BLaER1 treated with 17β-estradiol and CSF1 and Interleukin-3, amounts not matched to agents 10 nM and 100 nM (cell line): ENCODE data around the gene KIRREL3.

Experiments used
- H3K27ac ChIP-seq, 11 experiments: shearing (Covaris generic); formaldehyde crosslinking; 2 replicates each; pipeline ENCODE4 v1.8.1; 2022
- H3K27me3 ChIP-seq, 11 experiments: shearing (Covaris generic); formaldehyde crosslinking; 2 replicates each; pipeline ENCODE4 v1.8.1; 2022
- H3K36me3 ChIP-seq, 11 experiments: shearing (Covaris generic); formaldehyde crosslinking; 2 replicates each; pipeline ENCODE4 v1.8.1; 2022
- H3K4me1 ChIP-seq, 10 experiments: shearing (Covaris generic); formaldehyde crosslinking; 2 replicates each; pipeline ENCODE4 v1.8.1; 2022
- H3K4me2 ChIP-seq, 11 experiments: shearing (Covaris generic); formaldehyde crosslinking; 2 replicates each; pipeline ENCODE4 v1.8.1; 2022
- H3K4me3 ChIP-seq, 10 experiments: shearing (Covaris generic); formaldehyde crosslinking; 2 replicates each; pipeline ENCODE4 v1.8.1; 2022
- H3K9ac ChIP-seq, 11 experiments: shearing (Covaris generic); formaldehyde crosslinking; 2 replicates each; pipeline ENCODE4 v1.8.1; 2022
- H3K9me3 ChIP-seq, 11 experiments: shearing (Covaris generic); formaldehyde crosslinking; replicated peaks in 1 of 11; 2 replicates each; pipeline ENCODE4 v1.8.1; 2022
- H4K20me1 ChIP-seq, 11 experiments: shearing (Covaris generic); formaldehyde crosslinking; 2 replicates each; pipeline ENCODE4 v1.8.1; 2022
- Cebpa-rat ChIP-seq, 11 experiments: shearing (Covaris generic); IDR thresholded peaks; 2 replicates each; pipeline ENCODE4 v1.8.1; 2022

Gene KIRREL3

GRCh38 chr11:126446581-126446980 lies 554.0 kb downstream of the KIRREL3 start:
- H3K36me3 ChIP-seq = no peaks in the 10 kb centered on the region
- H3K4me1 ChIP-seq = peaks cover 11 to 57% (median 44%) of the 10 kb centered on the region in 10 experiments
- peaks cover 0 to 12% (median 0%) of the 10 kb centered on the region in 11 experiments; a peak in 6 of 22 replicates for H3K9me3 ChIP-seq
- H3K27me3 ChIP-seq = peaks cover 0 to 18% (median 0%) of the 10 kb centered on the region in 11 experiments; a peak in 4 of 22 replicates
- no peak for TF ChIP-seq Cebpa-rat (IDR thresholded peaks at IDR 0.05)
- H3K9ac ChIP-seq = no peak overlapping the region
- H3K4me3 ChIP-seq = no peak overlapping the region
- peaks cover 0 to 12% (median 0%) of the 10 kb centered on the region in 11 experiments; a peak in 1 of 22 replicates for H4K20me1 ChIP-seq
- H3K27ac ChIP-seq = no peak overlapping the region
- H3K4me2 ChIP-seq = 0 out of 22 replicates have a peak overlapping the region, but pooled peaks of 1 of the 11 experiments have one; percentile 98

- TF ChIP-seq Cebpa-rat (IDR thresholded peaks at IDR 0.05) = no peak
- H3K4me2 ChIP-seq = peak overlapping the region in 10 of 11 experiments; percentile 33 to 98 (median 78); a peak in 18 of 22 replicates
Observed at GRCh38 chr11:126444072-126444471, 556.5 kb downstream of the KIRREL3 start.

DNA sequence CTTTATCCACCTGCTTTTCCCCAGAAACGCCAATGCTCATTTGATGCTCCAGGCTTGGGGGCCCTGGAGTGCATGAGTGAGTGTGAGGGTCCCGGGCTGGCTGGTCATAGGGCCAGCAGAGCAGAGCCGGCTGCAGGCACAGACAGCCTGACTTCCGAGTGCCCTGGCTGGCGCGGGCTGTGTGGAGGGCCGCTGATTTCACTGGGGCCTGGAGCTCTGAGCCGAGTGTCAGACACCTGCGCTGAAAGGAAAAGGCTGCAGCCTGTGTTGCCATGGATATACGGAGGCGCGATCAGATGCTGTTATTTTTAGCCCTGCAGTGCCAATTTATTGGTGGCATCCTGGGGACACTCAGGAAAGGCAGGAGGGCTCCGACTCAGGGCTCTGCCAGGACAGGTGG lies 557.5 kb downstream of the KIRREL3 start:
- no peak for TF ChIP-seq Cebpa-rat (IDR thresholded peaks at IDR 0.05)
- Histone ChIP-seq H3K27ac (peak overlapping the region in 2 of 11 experiments; percentile 9 to 51; a peak in 2 of 22 replicates), H3K4me2 (peak overlapping the region in 10 of 11 experiments; percentile 33 to 98 (median 78); a peak in 20 of 22 replicates)

More at GRCh38 chr11:126444072-126444471, 556.5 kb downstream of the KIRREL3 start:
- Histone ChIP-seq H3K4me1 (peaks cover 11 to 77% (median 61%) of the 10 kb centered on the region in 10 experiments), H3K9me3 (no peaks in the 10 kb centered on the region), H3K27me3 (peaks cover 0 to 18% (median 0%) of the 10 kb centered on the region in 11 experiments; a peak in 4 of 22 replicates), H3K36me3 (no peaks in the 10 kb centered on the region), H3K9ac (peak overlapping the region in 1 of 11 experiments; percentile 64; a peak in 2 of 22 replicates), H4K20me1 (peaks cover 0 to 12% (median 0%) of the 10 kb centered on the region in 11 experiments; a peak in 2 of 22 replicates), H3K27ac (peak overlapping the region in 1 of 11 experiments; percentile 51; a peak in 3 of 22 replicates), H3K4me3 (0 out of 20 replicates have a peak overlapping the region, but pooled peaks of 1 of the 10 experiments have one; percentile 38)

DNA sequence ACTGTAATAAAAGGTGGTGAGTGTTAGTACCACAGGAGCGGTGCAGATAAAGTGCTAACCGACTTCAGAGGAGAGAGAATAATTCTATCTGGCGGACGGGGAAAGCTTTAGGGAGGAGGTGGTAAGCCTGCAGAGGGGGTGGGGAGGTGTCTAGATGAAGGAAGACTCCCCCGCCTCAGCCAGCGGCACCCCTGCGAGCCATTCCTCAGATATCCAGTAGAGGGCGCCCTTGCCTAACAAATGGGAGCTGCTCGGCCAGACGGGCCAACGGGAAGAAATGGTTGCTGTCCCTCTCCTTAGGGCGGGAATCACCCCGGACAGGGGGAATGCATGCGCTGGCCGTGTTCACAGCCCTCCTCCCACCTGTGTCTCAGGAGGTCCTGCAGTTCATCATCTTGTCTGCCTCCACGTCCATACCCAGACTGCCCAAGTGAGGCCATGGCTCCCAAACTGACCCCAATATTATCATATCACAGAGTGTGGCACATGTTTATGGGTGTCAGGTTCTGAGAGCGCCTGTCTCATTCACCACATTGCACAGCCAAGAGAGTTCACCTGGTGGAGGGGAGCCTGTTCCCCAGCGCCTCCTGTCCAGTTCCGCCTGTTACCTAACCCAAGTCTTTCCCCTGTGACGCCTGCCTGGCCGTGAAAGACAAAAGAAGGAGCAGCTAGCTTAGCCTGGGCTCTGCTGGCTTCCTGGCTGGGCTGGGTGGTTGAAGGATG lies 559.6 kb downstream of the KIRREL3 start:
- Histone ChIP-seq H3K9ac (peak overlapping the region in 3 of 11 experiments; percentile 27 to 43 (median 34); a peak in 4 of 22 replicates), H3K4me2 (peak overlapping the region; percentile 56 to 98 (median 81)), H3K27me3 (peaks cover 0 to 18% (median 0%) of the 10 kb centered on the region in 11 experiments; a peak in 4 of 22 replicates), H3K4me1 (peaks cover 11 to 100% (median 87%) of the 10 kb centered on the region in 10 experiments), H3K9me3 (no peaks in the 10 kb centered on the region), H3K4me3 (no peak overlapping the region), H3K36me3 (no peaks in the 10 kb centered on the region), H3K27ac (no peak overlapping the region), H4K20me1 (peaks cover 0 to 12% (median 0%) of the 10 kb centered on the region in 11 experiments; a peak in 2 of 22 replicates)
- TF ChIP-seq Cebpa-rat (IDR thresholded peaks at IDR 0.05) = no peak

More for the DNA sequence above, 557.5 kb downstream of the KIRREL3 start:
- H3K36me3 ChIP-seq = no peaks in the 10 kb centered on the region
- peak overlapping the region in 2 of 10 experiments; percentile 34 to 38; a peak in 3 of 20 replicates for H3K4me3 ChIP-seq
- peak overlapping the region in 4 of 11 experiments; percentile 45 to 64 (median 55); a peak in 7 of 22 replicates for H3K9ac ChIP-seq
- H4K20me1 ChIP-seq = peaks cover 0 to 12% (median 0%) of the 10 kb centered on the region in 11 experiments; a peak in 2 of 22 replicates
- H3K9me3 ChIP-seq = no peaks in the 10 kb centered on the region
- H3K27me3 ChIP-seq = peaks cover 0 to 18% (median 0%) of the 10 kb centered on the region in 11 experiments; a peak in 4 of 22 replicates
- H3K4me1 ChIP-seq = peaks cover 11 to 86% (median 71%) of the 10 kb centered on the region in 10 experiments

DNA sequence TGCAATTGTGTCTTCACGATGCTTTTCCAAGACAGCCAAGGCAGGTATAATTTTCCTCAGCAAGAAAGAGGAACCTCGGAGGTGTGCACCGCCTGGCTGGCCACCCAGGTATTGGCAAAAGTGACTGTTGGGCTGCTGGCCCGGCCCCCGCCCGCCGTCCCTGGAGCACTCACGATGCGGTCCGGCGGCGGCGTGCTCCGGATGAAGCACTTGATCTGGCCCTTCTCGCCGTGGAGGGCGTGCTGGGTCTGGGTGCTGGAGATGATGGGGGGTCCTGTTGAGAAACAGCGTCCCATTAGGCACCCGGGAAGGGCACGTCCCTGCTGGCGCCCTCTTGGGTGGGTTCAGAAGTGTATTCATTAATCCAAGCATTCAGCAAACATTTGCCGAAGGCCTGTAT lies 560.3 kb downstream of the KIRREL3 start:
- H3K4me2 ChIP-seq = peak overlapping the region in 7 of 11 experiments; percentile 71 to 98 (median 92); a peak in 10 of 22 replicates
- H3K27ac ChIP-seq = no peak overlapping the region
- no peaks in the 10 kb centered on the region for H3K36me3 ChIP-seq
- no peak for TF ChIP-seq Cebpa-rat (IDR thresholded peaks at IDR 0.05)
- H3K9me3 ChIP-seq = no peaks in the 10 kb centered on the region
- H3K27me3 ChIP-seq = peaks cover 0 to 18% (median 0%) of the 10 kb centered on the region in 11 experiments; a peak in 4 of 22 replicates
- no peak overlapping the region for H3K9ac ChIP-seq
- H4K20me1 ChIP-seq = peaks cover 0 to 12% (median 0%) of the 10 kb centered on the region in 11 experiments; a peak in 2 of 22 replicates
- no peak overlapping the region for H3K4me3 ChIP-seq
- peaks cover 11 to 100% (median 90%) of the 10 kb centered on the region in 10 experiments for H3K4me1 ChIP-seq

DNA sequence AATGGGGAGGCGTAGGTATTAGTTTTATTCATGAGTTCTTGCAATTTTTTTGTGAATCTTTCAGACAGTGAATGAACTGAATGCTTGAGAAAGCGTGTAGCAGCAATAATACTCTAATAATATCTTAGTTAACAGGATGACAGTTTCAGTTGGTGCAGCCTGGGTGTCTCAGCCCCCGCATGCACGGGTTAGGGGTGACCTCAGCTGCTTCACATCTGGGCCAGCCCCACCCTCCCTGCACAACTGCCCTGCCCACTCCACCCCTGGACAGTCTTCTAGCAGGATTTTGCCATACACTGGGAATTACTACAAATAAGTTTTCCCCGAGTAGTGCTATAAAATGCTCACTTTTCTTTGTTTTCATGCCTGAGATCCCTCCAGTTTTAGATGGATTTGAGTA lies 561.9 kb downstream of the KIRREL3 start:
- H3K4me2 ChIP-seq = peak overlapping the region in 8 of 11 experiments; percentile 39 to 92 (median 62); a peak in 14 of 22 replicates
- H4K20me1 ChIP-seq = peaks cover 0 to 12% (median 0%) of the 10 kb centered on the region in 11 experiments; a peak in 2 of 22 replicates
- H3K27ac ChIP-seq = no peak overlapping the region; a peak in 1 of 22 replicates
- peaks cover 0 to 14% (median 0%) of the 10 kb centered on the region in 11 experiments; a peak in 4 of 22 replicates for H3K27me3 ChIP-seq
- peaks cover 19 to 100% (median 90%) of the 10 kb centered on the region in 10 experiments for H3K4me1 ChIP-seq
- 0 out of 22 replicates have a peak overlapping the region, but pooled peaks of 1 of the 11 experiments have one; percentile 6 for H3K9ac ChIP-seq
- H3K4me3 ChIP-seq = no peak overlapping the region
- no peaks in the 10 kb centered on the region for H3K9me3 ChIP-seq
- no peaks in the 10 kb centered on the region for H3K36me3 ChIP-seq
- TF ChIP-seq Cebpa-rat (IDR thresholded peaks at IDR 0.05) = no peak

DNA sequence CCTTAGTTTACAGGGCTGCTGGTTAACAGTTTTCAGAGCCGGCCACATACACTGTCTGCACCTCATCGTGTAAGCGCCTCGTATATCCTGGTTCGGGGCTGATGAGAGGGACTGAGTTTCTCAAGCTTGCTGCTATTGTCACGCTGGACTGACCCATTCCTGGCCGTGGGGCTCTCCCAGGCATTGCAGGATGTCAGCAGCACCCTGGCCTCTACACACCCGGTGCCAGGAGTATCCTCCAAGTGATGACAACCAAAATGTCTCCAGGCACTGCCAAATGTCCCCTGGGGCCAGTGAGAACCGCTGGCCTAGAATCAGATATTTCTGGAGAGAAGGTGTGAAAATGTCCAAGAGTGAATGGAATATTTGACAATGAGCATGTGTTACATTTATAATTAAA lies 562.3 kb downstream of the KIRREL3 start:
- H3K4me1 ChIP-seq = peaks cover 15 to 100% (median 89%) of the 10 kb centered on the region in 10 experiments
- H3K27me3 ChIP-seq = peaks cover 0 to 10% (median 0%) of the 10 kb centered on the region in 11 experiments; a peak in 4 of 22 replicates
- H4K20me1 ChIP-seq = peaks cover 0 to 10% (median 0%) of the 10 kb centered on the region in 11 experiments; a peak in 2 of 22 replicates
- no peak overlapping the region; a peak in 1 of 22 replicates for H3K27ac ChIP-seq
- H3K9ac ChIP-seq = 0 out of 22 replicates have a peak overlapping the region, but pooled peaks of 1 of the 11 experiments have one; percentile 25
- H3K4me2 ChIP-seq = peak overlapping the region in 8 of 11 experiments; percentile 39 to 92 (median 62); a peak in 16 of 22 replicates
- no peak overlapping the region for H3K4me3 ChIP-seq
- H3K9me3 ChIP-seq = no peaks in the 10 kb centered on the region
- H3K36me3 ChIP-seq = no peaks in the 10 kb centered on the region
- no peak for TF ChIP-seq Cebpa-rat (IDR thresholded peaks at IDR 0.05)

GRCh38 chr11:126437731-126438130 lies 562.8 kb downstream of the KIRREL3 start:
- Histone ChIP-seq H4K20me1 (peaks cover 0 to 8% (median 0%) of the 10 kb centered on the region in 11 experiments; a peak in 1 of 22 replicates), H3K4me1 (peaks cover 11 to 100% (median 89%) of the 10 kb centered on the region in 10 experiments; a peak in 19 of 20 replicates), H3K27ac (no peak overlapping the region), H3K36me3 (no peaks in the 10 kb centered on the region), H3K27me3 (peaks cover 0 to 5% (median 0%) of the 10 kb centered on the region in 11 experiments; a peak in 3 of 22 replicates), H3K4me2 (peak overlapping the region in 8 of 11 experiments; percentile 39 to 92 (median 62); a peak in 15 of 22 replicates), H3K4me3 (no peak overlapping the region), H3K9me3 (no peaks in the 10 kb centered on the region), H3K9ac (0 out of 22 replicates have a peak overlapping the region, but pooled peaks of 1 of the 11 experiments have one; percentile 25)
- TF ChIP-seq Cebpa-rat (IDR thresholded peaks at IDR 0.05) = no peak
